HUES6 (cell line): ENCODE measurements around the gene OSGEP.

Source experiments
- H3K27ac ChIP-seq: 2 replicates; pipeline ENCODE4 v1.7.0; 2013; ENCODE audit warnings: low read depth, mild to moderate bottlenecking, low read length, inconsistent platforms
- H3K27me3 ChIP-seq: 2 replicates; pipeline ENCODE4 v1.6.1; 2013; ENCODE audit warnings: low read length; ENCODE audit not compliant: control insufficient read depth, insufficient read depth
- H3K36me3 ChIP-seq: 2 replicates; pipeline ENCODE4 v1.6.1; 2013; ENCODE audit warnings: low read length; ENCODE audit not compliant: control insufficient read depth, insufficient read depth
- H3K4me1 ChIP-seq: 2 replicates; pipeline ENCODE4 v1.6.1; 2013; ENCODE audit warnings: low read length; ENCODE audit not compliant: control insufficient read depth, insufficient read depth
- H3K4me3 ChIP-seq: 2 replicates; pipeline ENCODE4 v1.5.1; 2013; ENCODE audit warnings: low read depth, low read length
- H3K9ac ChIP-seq: one replicate; pipeline ENCODE4 v1.6.1; 2013; ENCODE audit warnings: mild to moderate bottlenecking, low read length
- H3K9me3 ChIP-seq: 2 replicates; pipeline ENCODE4 v1.6.1; 2013; ENCODE audit warnings: low read depth, low read length; ENCODE audit not compliant: control insufficient read depth, insufficient read depth

The OSGEP gene

DNA sequence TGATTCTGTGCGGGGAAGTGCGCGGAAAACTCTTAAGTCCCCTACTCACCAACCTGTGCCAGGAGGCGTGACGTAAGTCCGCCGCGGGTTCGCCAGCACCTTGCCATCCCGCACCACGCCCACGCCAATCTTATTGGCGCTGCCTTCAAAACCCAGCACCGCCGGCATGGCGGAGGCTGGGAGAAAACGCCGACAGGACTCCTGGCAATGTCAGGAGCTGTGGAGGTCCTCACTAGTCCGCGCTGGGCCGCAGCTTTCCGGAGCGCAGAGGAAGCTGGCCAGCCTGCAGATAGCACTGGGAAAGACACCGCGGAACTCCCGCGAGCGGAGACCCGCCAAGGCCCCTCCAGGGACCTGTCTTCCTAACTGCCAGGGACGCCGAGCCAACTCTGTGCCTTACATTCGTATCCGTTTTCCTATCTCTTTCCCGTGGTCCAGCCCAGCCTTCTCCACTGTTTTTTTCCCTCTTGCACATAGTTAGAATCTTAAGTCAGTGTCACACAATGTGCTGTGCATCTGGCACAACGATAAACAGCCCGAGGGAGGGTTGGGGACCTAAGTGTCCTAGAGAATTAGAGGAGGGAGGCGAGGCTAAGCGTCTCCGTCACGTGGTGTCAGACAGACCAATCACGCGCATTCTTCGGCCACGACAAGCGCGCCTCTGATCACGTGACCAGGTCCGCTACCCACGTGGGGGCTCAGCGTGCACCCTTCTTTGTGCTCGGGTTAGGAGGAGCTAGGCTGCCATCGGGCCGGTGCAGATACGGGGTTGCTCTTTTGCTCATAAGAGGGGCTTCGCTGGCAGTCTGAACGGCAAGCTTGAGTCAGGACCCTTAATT is at the start of gene OSGEP, which contains the start of gene APEX1:
OSGEP (minus strand) TSS at position 297 of the 839 bp plus-strand sequence; CDS start at position 168, 129 bp downstream.
APEX1 (plus strand) TSS at position 711 of the 839 bp plus-strand sequence. CDS start 420 bp downstream, outside the sequence.
- H3K4me1 ChIP-seq = no peaks in the 10 kb centered on the region
- H3K9ac ChIP-seq = peak within 1 kb of the TSS; percentile 98
- H3K9me3 ChIP-seq = no peaks in the 10 kb centered on the region
- peak within 1 kb of the TSS; percentile 91 for H3K4me3 ChIP-seq
- no peaks in the 10 kb centered on the region for H3K27me3 ChIP-seq
- peaks cover 65% of the 10 kb centered on the region for H3K36me3 ChIP-seq
- peak within 1 kb of the TSS; percentile 93 for H3K27ac ChIP-seq

DNA sequence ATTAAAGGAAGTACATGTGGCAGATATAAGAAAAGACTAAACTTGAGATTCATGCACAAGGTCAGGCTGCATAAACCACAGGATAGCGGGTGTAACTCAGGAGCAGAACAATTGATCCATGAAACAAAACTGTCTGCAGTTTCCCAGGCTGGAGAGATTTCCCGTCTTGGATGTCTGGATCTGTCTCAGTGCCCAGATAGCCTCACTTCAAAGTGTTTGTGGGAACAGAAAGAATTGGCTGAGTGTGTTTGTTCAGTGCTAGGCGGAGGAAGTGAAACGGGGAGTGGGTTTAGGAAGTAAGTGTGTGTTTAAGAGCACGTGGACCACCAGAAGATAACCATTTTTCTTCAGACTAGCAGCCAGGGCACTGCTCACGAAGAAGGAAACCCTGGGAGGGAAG is 49.3 kb upstream of the OSGEP start:
- Histone ChIP-seq H3K9ac (no peak overlapping the region), H3K9me3 (peaks cover 14% of the 10 kb centered on the region), H3K4me3 (no peak overlapping the region), H3K36me3 (no peaks in the 10 kb centered on the region), H3K4me1 (peaks cover 14% of the 10 kb centered on the region), H3K27me3 (no peaks in the 10 kb centered on the region), H3K27ac (no peak overlapping the region)

DNA sequence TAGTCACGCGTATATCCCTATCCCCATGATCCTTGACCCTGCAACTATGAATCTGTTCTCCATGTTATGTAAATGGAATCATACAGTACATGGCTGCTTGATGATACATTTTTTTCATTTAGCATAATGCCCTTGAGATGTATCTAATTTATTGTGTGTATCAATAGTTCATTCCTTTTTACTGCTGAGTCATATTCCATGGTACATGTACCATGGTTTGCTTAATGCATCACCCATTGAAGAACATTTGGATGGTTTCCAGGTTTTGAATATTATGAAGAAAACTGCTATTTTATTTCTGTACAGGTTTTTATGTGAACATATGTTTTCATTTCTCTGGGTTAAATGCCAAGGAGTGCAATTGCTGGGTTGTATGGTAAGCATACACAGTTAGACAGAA is 46.7 kb upstream of the OSGEP start:
- Histone ChIP-seq H3K4me3 (no peak overlapping the region), H3K27ac (no peak overlapping the region), H3K9ac (no peak overlapping the region), H3K9me3 (peaks cover 12% of the 10 kb centered on the region), H3K4me1 (peaks cover 26% of the 10 kb centered on the region), H3K36me3 (no peaks in the 10 kb centered on the region), H3K27me3 (no peaks in the 10 kb centered on the region)

DNA sequence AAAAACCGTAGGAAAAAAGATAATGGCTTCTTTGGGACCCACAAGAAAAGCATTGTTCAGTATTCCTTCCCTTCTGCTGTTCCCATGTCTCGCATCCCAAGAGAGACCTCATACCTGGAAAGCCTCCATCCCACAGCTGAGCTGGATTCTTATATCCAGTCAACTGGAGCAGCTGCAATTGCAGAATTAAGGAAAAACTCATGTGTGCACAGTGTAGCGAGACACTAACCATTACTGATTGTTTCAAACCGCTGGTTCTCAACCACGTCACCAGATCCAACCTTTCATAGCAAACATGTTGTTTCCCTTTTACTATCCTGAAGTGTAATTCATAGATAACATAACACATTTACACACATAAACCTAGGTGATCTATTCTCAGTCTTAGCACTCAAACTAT is 45.3 kb upstream of the OSGEP start:
- H3K36me3 ChIP-seq = no peaks in the 10 kb centered on the region
- no peaks in the 10 kb centered on the region for H3K27me3 ChIP-seq
- H3K4me1 ChIP-seq = peaks cover 39% of the 10 kb centered on the region
- H3K27ac ChIP-seq = peak overlapping the region; percentile 35; the same call in 1 of the 2 replicates
- no peak overlapping the region; the same call in 1 of the 2 replicates for H3K4me3 ChIP-seq
- H3K9ac ChIP-seq = no peak overlapping the region
- H3K9me3 ChIP-seq = peaks cover 11% of the 10 kb centered on the region

DNA sequence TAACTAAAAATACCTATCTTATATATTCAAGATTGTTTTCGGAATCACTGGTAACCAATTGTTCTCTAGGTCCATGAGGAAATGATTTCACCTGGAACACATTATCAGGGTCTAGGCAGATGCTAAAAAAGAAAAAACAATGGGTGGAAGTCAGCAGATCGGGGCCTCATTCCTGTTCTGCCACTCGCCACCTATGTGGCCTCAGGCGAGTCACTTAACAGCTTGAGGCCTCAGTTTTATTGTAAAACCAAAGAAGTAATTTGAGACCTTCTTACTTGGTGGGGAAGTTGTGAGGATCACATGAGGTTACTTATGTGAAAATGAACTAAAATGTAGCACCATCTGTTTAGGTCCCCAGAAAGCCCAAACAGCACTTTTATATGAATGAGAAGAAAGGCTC is 44.5 kb upstream of the OSGEP start:
- Histone ChIP-seq H3K27me3 (no peaks in the 10 kb centered on the region), H3K4me3 (no peak overlapping the region), H3K27ac (peak overlapping the region; percentile 74; the same call in 1 of the 2 replicates), H3K9ac (peak overlapping the region; percentile 49), H3K36me3 (no peaks in the 10 kb centered on the region), H3K4me1 (peaks cover 42% of the 10 kb centered on the region), H3K9me3 (peaks cover 8% of the 10 kb centered on the region; the same call in 1 of the 2 replicates)

DNA sequence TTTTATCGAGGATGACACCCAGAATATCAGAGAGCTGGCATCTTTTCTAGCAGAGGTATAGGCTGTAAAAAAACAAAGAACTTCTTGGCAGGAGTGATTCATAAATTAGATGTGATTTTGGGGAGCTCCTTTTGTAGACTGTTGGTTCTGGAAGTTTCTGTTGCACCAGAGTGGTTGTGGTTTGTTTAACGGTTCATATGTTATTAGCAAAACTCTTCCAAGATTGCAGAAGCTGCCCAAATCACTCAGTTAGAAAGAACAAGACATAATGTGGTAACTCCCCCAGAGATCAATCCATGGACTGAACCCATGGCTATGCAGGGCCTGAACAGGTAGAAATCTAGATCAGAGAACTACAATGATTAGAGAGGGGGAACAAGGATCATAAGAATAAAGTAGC is 44.0 kb upstream of the OSGEP start:
- peak overlapping the region; percentile 49 for H3K9ac ChIP-seq
- H3K27me3 ChIP-seq = no peaks in the 10 kb centered on the region
- peaks cover 45% of the 10 kb centered on the region for H3K4me1 ChIP-seq
- H3K9me3 ChIP-seq = peaks cover 7% of the 10 kb centered on the region; the same call in 1 of the 2 replicates
- H3K27ac ChIP-seq = peak overlapping the region; percentile 74; the same call in 1 of the 2 replicates
- no peaks in the 10 kb centered on the region for H3K36me3 ChIP-seq
- no peak overlapping the region for H3K4me3 ChIP-seq

DNA sequence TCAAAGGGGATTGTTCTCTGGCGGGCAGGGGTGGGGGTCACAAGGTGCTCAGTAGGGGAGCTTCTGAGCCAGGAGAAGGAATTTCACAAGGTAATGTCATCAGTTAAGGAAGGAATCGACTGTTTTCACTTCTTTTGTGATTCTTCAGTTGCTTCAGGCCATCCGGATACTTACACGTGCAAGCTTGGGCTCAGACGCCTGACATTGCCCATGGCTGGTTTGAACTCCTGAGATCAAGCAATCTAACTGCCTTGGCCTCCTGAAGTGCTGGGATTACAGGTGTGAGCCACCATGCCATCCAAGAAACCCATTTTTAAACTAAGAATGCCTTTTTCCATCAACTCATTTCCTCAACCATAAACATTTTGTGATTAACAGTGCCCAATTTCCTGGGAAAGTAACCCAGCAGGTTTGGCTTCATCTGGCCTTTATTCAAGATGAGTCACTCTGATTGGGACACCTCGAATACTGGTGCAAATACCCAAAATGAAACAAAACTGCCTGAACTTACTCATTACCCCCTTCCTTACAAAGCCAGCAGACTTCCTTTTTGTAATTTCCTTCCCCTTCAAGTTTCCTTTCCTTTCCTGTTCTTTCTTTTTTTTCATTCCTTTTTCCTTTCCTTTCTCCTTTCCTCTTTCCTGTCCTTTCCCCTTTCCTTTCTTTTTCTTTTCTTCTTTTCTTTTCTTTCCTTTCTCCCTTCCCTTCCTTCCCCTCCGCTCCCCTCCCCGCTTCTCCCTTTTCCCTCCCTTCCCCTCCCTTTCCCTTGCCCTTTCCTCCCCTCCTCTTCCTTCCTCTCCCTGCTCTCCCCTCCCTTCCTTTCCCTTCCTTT is 40.5 kb upstream of the OSGEP start:
- no peaks in the 10 kb centered on the region for H3K36me3 ChIP-seq
- peak overlapping the region; percentile 81; the same call in 1 of the 2 replicates for H3K27ac ChIP-seq
- H3K4me1 ChIP-seq = peaks cover 55% of the 10 kb centered on the region
- no peaks in the 10 kb centered on the region; the same call in 1 of the 2 replicates for H3K9me3 ChIP-seq
- no peaks in the 10 kb centered on the region for H3K27me3 ChIP-seq
- peak overlapping the region; percentile 0; the same call in 1 of the 2 replicates for H3K4me3 ChIP-seq
- H3K9ac ChIP-seq = peak overlapping the region; percentile 84

DNA sequence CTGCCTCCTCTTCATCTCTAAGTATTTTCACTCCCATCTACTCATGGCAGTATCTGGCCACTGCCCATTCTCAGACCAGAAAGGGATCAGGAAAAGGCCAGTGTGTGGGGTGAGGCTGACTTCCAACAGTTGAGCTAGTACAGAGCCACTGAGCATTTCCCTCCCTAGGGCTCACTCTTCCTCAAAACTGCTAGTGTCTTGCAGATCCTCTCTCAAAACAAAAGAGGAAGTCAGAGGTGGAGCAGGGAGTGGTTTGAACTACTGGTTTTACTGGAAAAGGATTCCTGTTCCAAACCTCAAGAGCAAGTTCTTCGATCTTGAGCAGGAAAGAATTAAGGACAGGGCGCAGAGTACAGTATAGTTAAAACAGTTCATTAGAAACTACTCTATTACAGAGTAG is 39.0 kb upstream of the OSGEP start:
- Histone ChIP-seq H3K9ac (peak overlapping the region; percentile 50), H3K27me3 (no peaks in the 10 kb centered on the region), H3K9me3 (no peaks in the 10 kb centered on the region; the same call in 1 of the 2 replicates), H3K36me3 (no peaks in the 10 kb centered on the region), H3K27ac (peak overlapping the region; percentile 66; the same call in 1 of the 2 replicates), H3K4me3 (no peak overlapping the region), H3K4me1 (peaks cover 52% of the 10 kb centered on the region)

DNA sequence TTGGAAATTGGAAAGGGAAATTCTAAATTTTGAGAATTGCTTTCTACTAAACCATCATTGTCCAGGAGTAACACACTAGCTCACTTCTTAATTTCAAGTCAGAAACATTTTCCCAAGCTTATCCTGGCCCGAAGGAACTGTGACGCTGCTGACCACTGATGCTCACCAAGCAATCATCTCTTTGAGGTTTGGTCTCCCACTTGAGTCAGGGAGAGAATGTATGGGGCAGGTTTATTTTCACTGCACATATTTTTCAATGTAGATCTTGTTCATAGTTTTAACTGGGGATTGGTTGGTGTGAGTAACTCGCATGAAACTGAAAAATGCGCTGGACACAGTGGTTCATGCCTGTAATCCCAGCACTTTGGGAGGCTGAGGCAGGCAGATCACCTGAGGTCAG is 37.9 kb upstream of the OSGEP start:
- no peaks in the 10 kb centered on the region for H3K27me3 ChIP-seq
- no peak overlapping the region for H3K4me3 ChIP-seq
- H3K36me3 ChIP-seq = no peaks in the 10 kb centered on the region
- H3K9ac ChIP-seq = no peak overlapping the region
- H3K27ac ChIP-seq = no peak overlapping the region; the same call in 1 of the 2 replicates
- no peaks in the 10 kb centered on the region; the same call in 1 of the 2 replicates for H3K9me3 ChIP-seq
- H3K4me1 ChIP-seq = peaks cover 51% of the 10 kb centered on the region; the same call in 1 of the 2 replicates

DNA sequence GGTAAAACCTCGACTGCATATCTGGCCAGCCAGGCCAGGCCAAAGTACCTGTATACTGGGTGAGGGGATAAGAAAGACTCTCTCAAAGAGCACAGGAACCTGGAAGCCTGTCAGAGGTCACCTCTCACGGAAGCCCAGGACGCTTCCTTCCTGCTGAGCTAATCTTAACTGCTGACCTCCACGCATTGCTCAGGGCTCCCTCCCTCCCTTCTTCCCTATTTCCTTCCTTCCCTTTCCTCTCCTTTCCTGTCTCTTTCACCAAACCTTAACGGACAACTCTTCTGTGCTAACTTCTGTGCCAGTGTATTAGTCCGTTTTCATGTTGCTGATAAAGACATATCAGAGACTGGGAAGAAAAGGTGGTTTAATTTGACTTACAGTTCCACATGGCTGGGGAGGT is 36.0 kb upstream of the OSGEP start:
- Histone ChIP-seq H3K4me1 (peaks cover 49% of the 10 kb centered on the region), H3K27me3 (no peaks in the 10 kb centered on the region), H3K9ac (peak overlapping the region; percentile 16), H3K4me3 (no peak overlapping the region), H3K27ac (no peak overlapping the region; the same call in 1 of the 2 replicates), H3K9me3 (no peaks in the 10 kb centered on the region; the same call in 1 of the 2 replicates), H3K36me3 (no peaks in the 10 kb centered on the region)
